HCT116 (cell line): ENCODE data around the gene MED10. TPM values are rescaled to one million over a fixed set of nuclear protein-coding genes. Genes with fewer than 3 reads are reported as not detected.

Experiments
- ATAC-seq: fragments of 200-7000 bp; cut with Tn5 transposase; 2 replicates; pipeline ENCODE4 v1.9.1; 2020; ENCODE audit warnings: mild to moderate bottlenecking, moderate library complexity
- BruUV-seq: library from RNA; stranded (reverse); fragments of 400-500 nt; replicated peaks from 2 replicates; lab custom pipeline; 2021; lab: Mats Ljungman, UMichigan
- CTCF ChIA-PET: fragments of 300-600 bp; sonication (Branson Sonifier 250); formaldehyde crosslinking; loops from one replicate; lab custom pipeline; 2021; ENCODE audit warnings: antibody characterized with exemption; lab: Charles Lee
- POLR2A ChIA-PET: fragments of 300-600, 350-600 bp; sonication (Branson Sonifier 250); formaldehyde crosslinking; loops from one replicate; lab custom pipeline; 2021; ENCODE audit warnings: antibody characterized with exemption; lab: Charles Lee
- RAD21 ChIA-PET, 2 experiments: fragments of 300-600 bp; sonication (Branson Sonifier 250); formaldehyde crosslinking; loops; one replicate each; lab custom pipeline; 2023; ENCODE audit warnings: low total read pairs in 2 of 2; ENCODE audit not compliant: uncharacterized antibody in 2 of 2, unreplicated experiment in 2 of 2, low non-redundant PET in 1 of 2; lab: Charles Lee
- DNase-seq: peaks from one replicate; pipeline ENCODE4 v3.0.0-alpha.2; 2010; ENCODE audit warnings: low read depth, low spot score
- H2AFZ ChIP-seq: fragments of 200-600 bp; shearing (Covaris generic), sonication (generic); 2 replicates; pipeline ENCODE4 v1.6.1; 2017; ENCODE audit warnings: low read depth, mixed run types, mixed read lengths, antibody characterized with exemption, low read length; ENCODE audit not compliant: poor library complexity, severe bottlenecking
- H3K27ac ChIP-seq: 2 replicates; pipeline ENCODE4 v1.5.1; 2012; ENCODE audit warnings: low read depth, low read length
- H3K27me3 ChIP-seq: fragments of 200-600 bp; sonication (generic); 2 replicates; pipeline ENCODE4 v1.6.1; 2016; ENCODE audit warnings: mixed run types, low read length, mixed read lengths; ENCODE audit not compliant: insufficient read depth
- H3K36me3 ChIP-seq, 2 experiments: fragments of 200-500 bp in 1 of 2; fragments of 200-600 bp in 1 of 2; sonication (Bioruptor generic) in 1 of 2; sonication (generic) in 1 of 2; 2 replicates each; pipeline versions ENCODE4 v1.5.1 to v1.6.1; 2014 to 2016; ENCODE audit warnings: low read length in 2 of 2, inconsistent platforms in 1 of 2, mixed read lengths in 1 of 2, mixed run types in 1 of 2; ENCODE audit not compliant: insufficient read depth in 2 of 2, control insufficient read depth in 1 of 2
- H3K4me1 ChIP-seq, 2 experiments: fragments of 200-600 bp in 1 of 2; sonication (generic) in 1 of 2; 2 replicates each; pipeline versions ENCODE4 v1.5.1 to v1.6.1; 2012 to 2017; ENCODE audit warnings: low read length in 2 of 2, inconsistent platforms in 1 of 2, mild to moderate bottlenecking in 1 of 2, mixed read lengths in 1 of 2, mixed run types in 1 of 2, moderate library complexity in 1 of 2; ENCODE audit not compliant: insufficient read depth in 2 of 2, control insufficient read depth in 1 of 2
- H3K4me2 ChIP-seq: fragments of 200-600 bp; sonication (generic); 2 replicates; pipeline ENCODE4 v1.6.1; 2017; ENCODE audit warnings: mixed run types, low read length, mixed read lengths
- H3K4me3 ChIP-seq, 2 experiments: fragments of 200-600 bp in 1 of 2; sonication (generic) in 1 of 2; replicated peaks in 1 of 2; 2 replicates each; pipeline ENCODE4 v1.5.1; 2011 to 2016; ENCODE audit warnings: low read length in 2 of 2, control low read depth in 1 of 2, low read depth in 1 of 2, mild to moderate bottlenecking in 1 of 2, mixed read lengths in 1 of 2, mixed run types in 1 of 2
- H3K79me2 ChIP-seq: fragments of 200-600 bp; sonication (generic); 2 replicates; pipeline ENCODE4 v1.6.1; 2017; ENCODE audit warnings: mild to moderate bottlenecking, mixed run types, low read length, moderate library complexity, mixed read lengths; ENCODE audit not compliant: insufficient read depth
- H3K9ac ChIP-seq: fragments of 200-600 bp; sonication (generic); 2 replicates; pipeline ENCODE4 v1.6.1; 2016; ENCODE audit warnings: low read length, mixed read lengths
- H3K9me2 ChIP-seq: fragments of 200-600 bp; sonication (generic), shearing (Covaris generic); 2 replicates; pipeline ENCODE4 v1.6.1; 2017; ENCODE audit warnings: mixed run types, mild to moderate bottlenecking, moderate library complexity; ENCODE audit not compliant: insufficient read depth
- H3K9me3 ChIP-seq, 2 experiments: fragments of 200-500 bp in 1 of 2; fragments of 200-600 bp in 1 of 2; sonication (Bioruptor generic) in 1 of 2; sonication (generic) in 1 of 2; 2 replicates each; pipeline ENCODE4 v1.6.1; 2014 to 2017; ENCODE audit warnings: low read length in 2 of 2, mixed read lengths in 2 of 2, inconsistent platforms in 1 of 2, low read depth in 1 of 2, mild to moderate bottlenecking in 1 of 2, mixed run types in 1 of 2, moderate library complexity in 1 of 2; ENCODE audit not compliant: control insufficient read depth in 1 of 2, insufficient read depth in 1 of 2
- H4K20me1 ChIP-seq: fragments of 200-600 bp; sonication (generic), shearing (Covaris generic); 2 replicates; pipeline ENCODE4 v1.6.1; 2017; ENCODE audit warnings: mixed run types, mild to moderate bottlenecking, moderate library complexity; ENCODE audit not compliant: insufficient read depth
- CEBPB ChIP-seq: IDR thresholded peaks from 2 replicates; pipeline ENCODE4 v1.6.1; 2012; ENCODE audit warnings: low read depth
- ELF1 ChIP-seq: IDR thresholded peaks from 2 replicates; pipeline ENCODE4 v1.6.1; 2012; ENCODE audit warnings: low read depth, borderline replicate concordance
- FOSL1 ChIP-seq: IDR thresholded peaks from 2 replicates; pipeline ENCODE4 v1.6.1; 2012; ENCODE audit warnings: low read depth
- JUND ChIP-seq: IDR thresholded peaks from 2 replicates; pipeline ENCODE4 v1.6.1; 2012
- POLR2A ChIP-seq: IDR thresholded peaks from 2 replicates; pipeline ENCODE4 v1.7.0; 2011; ENCODE audit warnings: borderline replicate concordance; ENCODE audit not compliant: insufficient read depth, insufficient read length; ENCODE audit errors: extremely low read depth
- POLR2AphosphoS5 ChIP-seq: IDR thresholded peaks from 2 replicates; pipeline ENCODE4 v1.6.1; 2011; ENCODE audit warnings: mild to moderate bottlenecking, low read depth, low read length, moderate library complexity
- RAD21 ChIP-seq: IDR thresholded peaks from 2 replicates; pipeline ENCODE4 v1.6.1; 2012; ENCODE audit warnings: low read depth, mild to moderate bottlenecking
- SIN3A ChIP-seq: IDR thresholded peaks from 2 replicates; pipeline ENCODE4 v1.6.1; 2012; ENCODE audit warnings: low read depth
- SRF ChIP-seq: IDR thresholded peaks from 2 replicates; pipeline ENCODE4 v1.6.1; 2012; ENCODE audit warnings: low read depth
- TCF7L2 ChIP-seq: IDR thresholded peaks from 2 replicates; pipeline ENCODE4 v1.7.0; 2011; ENCODE audit warnings: borderline replicate concordance, inconsistent platforms; ENCODE audit not compliant: insufficient read depth, insufficient read length; ENCODE audit errors: extremely low read depth
- YY1 ChIP-seq: IDR thresholded peaks from 2 replicates; pipeline ENCODE4 v1.6.1; 2011; ENCODE audit warnings: low read length, low read depth, moderate library complexity, mild to moderate bottlenecking; ENCODE audit not compliant: insufficient replicate concordance; ENCODE audit errors: extremely low read depth
- ZNF274 ChIP-seq: fragments of 200-500 bp; sonication (Bioruptor generic); IDR thresholded peaks from 2 replicates; pipeline ENCODE4 v1.6.1; 2014; ENCODE audit warnings: mild to moderate bottlenecking, low read depth, low read length, inconsistent platforms
- intact Hi-C: fragments of 100-400 bp; cut with micrococcal nuclease; formaldehyde crosslinking; loops from 2 replicates; pipeline ENCODE4 v1.10.0; 2022
- total RNA-seq: library from RNA; stranded (reverse); gene quantifications from one replicate; pipeline ENCODE4 v1.2.1, GENCODE V29; 2021; ENCODE audit not compliant: unreplicated experiment
- TF ChIP-seq, protein P1 (sequence below): IDR thresholded peaks from 2 replicates; pipeline ENCODE4 v1.6.1; 2011; ENCODE audit warnings: mild to moderate bottlenecking, low read length, moderate library complexity; ENCODE audit not compliant: insufficient replicate concordance; ENCODE audit errors: extremely low read depth
- TF ChIP-seq, protein P2 (sequence below), 3 experiments: fragments of 200-600 bp in 1 of 3; sonication (generic) in 1 of 3; IDR thresholded peaks in 2 of 3; conservative IDR thresholded peaks in 1 of 3; 2 replicates each; pipeline ENCODE4 v1.5.1; 2012 to 2017; ENCODE audit warnings: low read depth in 2 of 3, low read length in 2 of 3, antibody characterized with exemption in 1 of 3, borderline replicate concordance in 1 of 3, control low read depth in 1 of 3, mild to moderate bottlenecking in 1 of 3, mixed read lengths in 1 of 3, mixed run types in 1 of 3, moderate library complexity in 1 of 3; ENCODE audit not compliant: insufficient read depth in 1 of 3
- TF ChIP-seq, protein P3 (sequence below): IDR thresholded peaks from 2 replicates; pipeline ENCODE4 v1.6.1; 2012

Gene MED10
- total RNA-seq, 1 experiment from 2014 or later = 35.0 TPM

DNA sequence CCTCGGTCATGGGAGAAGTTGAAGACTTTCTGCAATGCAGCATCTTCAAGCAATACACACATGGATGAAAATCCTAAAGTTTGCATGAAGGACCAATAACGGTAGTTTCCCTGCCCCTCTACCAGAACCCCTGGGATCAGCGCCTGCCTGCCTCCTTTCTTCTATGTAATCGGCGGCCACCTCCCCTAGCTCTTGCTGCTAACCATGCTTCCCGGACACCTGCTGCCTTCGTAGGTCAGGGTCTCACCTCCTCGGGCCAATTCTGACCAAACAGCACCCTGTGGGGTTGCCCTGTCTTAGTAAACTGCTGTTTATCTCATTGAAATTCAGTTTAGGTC, 388 bp upstream of the MED10 start:
- peak overlapping the region; percentile 87 for H2AFZ ChIP-seq
- intact Hi-C loops = loop anchor here (1.0 to 10.0 kb wide), 5 partner anchors 236 to 886 kb away; partner anchors contain the start of genes NSUN2, SRD5A1 and TENT4A

More for the DNA sequence above, 388 bp upstream of the MED10 start:
- Histone ChIP-seq H3K4me3 (peak overlapping the region; percentile 87 to 93), H3K79me2 (peaks cover 46% of the 10 kb centered on the region), H4K20me1 (no peaks in the 10 kb centered on the region), H3K27me3 (no peaks in the 10 kb centered on the region), H3K4me1 (peaks cover 9 to 14% of the 10 kb centered on the region in 2 experiments; a peak in 3 of 4 replicates), H3K4me2 (peak overlapping the region; percentile 77), H3K9me3 (no peaks in the 10 kb centered on the region), H3K36me3 (peaks cover 14 to 27% of the 10 kb centered on the region in 2 experiments; a peak in 3 of 4 replicates), H3K27ac (peak overlapping the region; percentile 6), H3K9me2 (no peaks in the 10 kb centered on the region), H3K9ac (peak overlapping the region; percentile 77)
- ChIA-PET POLR2A (interaction anchor here (1.3 kb wide), 1 partner anchor 9 kb away, joined by 6 read pairs; no protein-coding TSS in a partner anchor), CTCF (no interaction called here), RAD21 (interaction anchor here in 1 of 2 experiments (0.7 kb wide), 1 partner anchor 55 kb away, joined by 5 read pairs; no protein-coding TSS in a partner anchor)
- TF ChIP-seq, protein P1, sequence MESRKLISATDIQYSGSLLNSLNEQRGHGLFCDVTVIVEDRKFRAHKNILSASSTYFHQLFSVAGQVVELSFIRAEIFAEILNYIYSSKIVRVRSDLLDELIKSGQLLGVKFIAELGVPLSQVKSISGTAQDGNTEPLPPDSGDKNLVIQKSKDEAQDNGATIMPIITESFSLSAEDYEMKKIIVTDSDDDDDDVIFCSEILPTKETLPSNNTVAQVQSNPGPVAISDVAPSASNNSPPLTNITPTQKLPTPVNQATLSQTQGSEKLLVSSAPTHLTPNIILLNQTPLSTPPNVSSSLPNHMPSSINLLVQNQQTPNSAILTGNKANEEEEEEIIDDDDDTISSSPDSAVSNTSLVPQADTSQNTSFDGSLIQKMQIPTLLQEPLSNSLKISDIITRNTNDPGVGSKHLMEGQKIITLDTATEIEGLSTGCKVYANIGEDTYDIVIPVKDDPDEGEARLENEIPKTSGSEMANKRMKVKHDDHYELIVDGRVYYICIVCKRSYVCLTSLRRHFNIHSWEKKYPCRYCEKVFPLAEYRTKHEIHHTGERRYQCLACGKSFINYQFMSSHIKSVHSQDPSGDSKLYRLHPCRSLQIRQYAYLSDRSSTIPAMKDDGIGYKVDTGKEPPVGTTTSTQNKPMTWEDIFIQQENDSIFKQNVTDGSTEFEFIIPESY = no peak
- TF ChIP-seq TCF7L2 = no peak
- no peak for TF ChIP-seq POLR2AphosphoS5
- no peak for TF ChIP-seq ZNF274
- TF ChIP-seq RAD21 = no peak
- TF ChIP-seq ELF1 = no peak
- no peak for TF ChIP-seq CEBPB
- no peak for TF ChIP-seq YY1
- TF ChIP-seq, protein P2, sequence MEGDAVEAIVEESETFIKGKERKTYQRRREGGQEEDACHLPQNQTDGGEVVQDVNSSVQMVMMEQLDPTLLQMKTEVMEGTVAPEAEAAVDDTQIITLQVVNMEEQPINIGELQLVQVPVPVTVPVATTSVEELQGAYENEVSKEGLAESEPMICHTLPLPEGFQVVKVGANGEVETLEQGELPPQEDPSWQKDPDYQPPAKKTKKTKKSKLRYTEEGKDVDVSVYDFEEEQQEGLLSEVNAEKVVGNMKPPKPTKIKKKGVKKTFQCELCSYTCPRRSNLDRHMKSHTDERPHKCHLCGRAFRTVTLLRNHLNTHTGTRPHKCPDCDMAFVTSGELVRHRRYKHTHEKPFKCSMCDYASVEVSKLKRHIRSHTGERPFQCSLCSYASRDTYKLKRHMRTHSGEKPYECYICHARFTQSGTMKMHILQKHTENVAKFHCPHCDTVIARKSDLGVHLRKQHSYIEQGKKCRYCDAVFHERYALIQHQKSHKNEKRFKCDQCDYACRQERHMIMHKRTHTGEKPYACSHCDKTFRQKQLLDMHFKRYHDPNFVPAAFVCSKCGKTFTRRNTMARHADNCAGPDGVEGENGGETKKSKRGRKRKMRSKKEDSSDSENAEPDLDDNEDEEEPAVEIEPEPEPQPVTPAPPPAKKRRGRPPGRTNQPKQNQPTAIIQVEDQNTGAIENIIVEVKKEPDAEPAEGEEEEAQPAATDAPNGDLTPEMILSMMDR (IDR thresholded peaks at IDR 0.05 in 2 of 3, conservative IDR thresholded peaks at IDR 0.05 in 1 of 3; ENCODE audit: borderline replicate concordance in 1 of 3, insufficient read depth in 1 of 3, low read depth in 2 of 3, low read length in 2 of 3) = no peak
- no peak; the same call in 1 of the 2 replicates for TF ChIP-seq SIN3A
- TF ChIP-seq SRF = no peak
- no peak for TF ChIP-seq POLR2A
- TF ChIP-seq JUND = no peak
- TF ChIP-seq FOSL1 = no peak
- TF ChIP-seq, protein P3, sequence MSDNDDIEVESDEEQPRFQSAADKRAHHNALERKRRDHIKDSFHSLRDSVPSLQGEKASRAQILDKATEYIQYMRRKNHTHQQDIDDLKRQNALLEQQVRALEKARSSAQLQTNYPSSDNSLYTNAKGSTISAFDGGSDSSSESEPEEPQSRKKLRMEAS = no peak
- BruUV-seq = TSS peak; percentile 84
- ATAC-seq = peak; percentile 59
- DNase-seq = no peak
